ENCODE data around the gene SRSF1. TPM values are rescaled to one million over a fixed set of nuclear protein-coding genes. Genes with fewer than 3 reads are reported as not detected.

Gene SRSF1
- total and polyA plus RNA-seq, 7 donors, result 61.2 to 141 (median 98.8) TPM

- WGBS, 3 donors, result 93 to 98% (median 97%) methylated on average over 8 of the region's 8 CpGs
- intact Hi-C loops (cut with DNase I), result no loop called here
Measured at GRCh38 chr17:57957120-57957850, 49.8 kb downstream of the SRSF1 start.

GRCh38 chr17:57956291-57957119 lies 50.5 kb downstream of the SRSF1 start:
- WGBS, 3 donors, result 41 to 57% (median 45%) methylated on average over 12 to 13 of the region's 13 CpGs
- intact Hi-C loops (cut with DNase I), result no loop called here
- Histone ChIP-seq H3K4me1 (peaks cover 42% of the 10 kb centered on the region), H3K9me3 (no peaks in the 10 kb centered on the region), H3K27me3 (ENCODE audit: insufficient read depth in 3 of 3, low read length in 2 of 3) (no peaks in the 10 kb centered on the region), H3K4me3 (peak overlapping the region; percentile 96), H3K27ac (peak overlapping the region; percentile 99), H3K36me3 (ENCODE audit: insufficient read depth in 1 of 2, low read depth in 1 of 2) (no peaks in the 10 kb centered on the region)
- TF ChIP-seq CTCF (IDR thresholded peaks at IDR 0.05), result no peak
- DNase-seq (peak in 1 of 2 donors; percentile 42), ATAC-seq (peak in 1 of 4 donors; percentile 26)

More at GRCh38 chr17:57957120-57957850, 49.8 kb downstream of the SRSF1 start:
- Histone ChIP-seq H3K36me3 (ENCODE audit: insufficient read depth in 1 of 2, low read depth in 1 of 2) (no peaks in the 10 kb centered on the region), H3K4me3 (peak overlapping the region; percentile 7), H3K27ac (peak overlapping the region; percentile 99), H3K4me1 (peaks cover 36% of the 10 kb centered on the region), H3K9me3 (no peaks in the 10 kb centered on the region), H3K27me3 (ENCODE audit: insufficient read depth in 3 of 3, low read length in 2 of 3) (no peaks in the 10 kb centered on the region)
- no peak for ATAC-seq
- peak in 1 of 2 donors; percentile 6 for DNase-seq
- TF ChIP-seq CTCF (IDR thresholded peaks at IDR 0.05), result no peak

GRCh38 chr17:57955183-57955931 lies 51.7 kb downstream of the SRSF1 start, which contains the start of gene CUEDC1:
CUEDC1 (minus strand) TSS chr17:57955412; CDS start chr17:57885564, 69,848 bp downstream.
- H3K36me3 ChIP-seq (ENCODE audit: insufficient read depth in 1 of 2, low read depth in 1 of 2), result no peaks in the 10 kb centered on the region
- peak within 1 kb of the TSS; percentile 99 for H3K27ac ChIP-seq
- peak within 1 kb of the TSS; percentile 96 for H3K4me3 ChIP-seq
- 0 to 1% (median 0%) methylated on average over 36 to 79 of the region's 79 CpGs for WGBS, 3 donors
- ATAC-seq (peak; percentile 70 to 80 (median 77)), DNase-seq (peak; percentile 86 to 93)
- TF ChIP-seq CTCF (IDR thresholded peaks at IDR 0.05), result peak; percentile 49
- H3K9me3 ChIP-seq, result no peaks in the 10 kb centered on the region
- intact Hi-C loops (cut with DNase I), result no loop called here
- peaks cover 53% of the 10 kb centered on the region for H3K4me1 ChIP-seq
- no peaks in the 10 kb centered on the region for H3K27me3 ChIP-seq (ENCODE audit: insufficient read depth in 3 of 3, low read length in 2 of 3)

GRCh38 chr17:57954397-57955182 lies 52.5 kb downstream of the SRSF1 start:
- TF ChIP-seq CTCF (IDR thresholded peaks at IDR 0.05), result no peak
- H3K36me3 ChIP-seq (ENCODE audit: insufficient read depth in 1 of 2, low read depth in 1 of 2), result no peaks in the 10 kb centered on the region
- peak overlapping the region; percentile 96 for H3K4me3 ChIP-seq
- no peaks in the 10 kb centered on the region for H3K9me3 ChIP-seq
- intact Hi-C loops (cut with DNase I), result loop anchor here in 1 of 2 donors (5.0 kb wide), 1 partner anchor 97 kb away; no protein-coding TSS in a partner anchor
- WGBS, 3 donors, result 0 to 1% (median 1%) methylated on average over 30 to 82 of the region's 85 CpGs
- H3K27ac ChIP-seq, result peak overlapping the region; percentile 99
- ATAC-seq (peak; percentile 48 to 63 (median 52)), DNase-seq (peak; percentile 85 to 90)
- no peaks in the 10 kb centered on the region for H3K27me3 ChIP-seq (ENCODE audit: insufficient read depth in 3 of 3, low read length in 2 of 3)
- peaks cover 60% of the 10 kb centered on the region for H3K4me1 ChIP-seq
